ENCODE measurements around the gene ATRIP.

The ATRIP gene

GRCh38 chr3:48467473-48468267 lies 21.1 kb downstream of the ATRIP start:
- TF ChIP-seq, protein P1, sequence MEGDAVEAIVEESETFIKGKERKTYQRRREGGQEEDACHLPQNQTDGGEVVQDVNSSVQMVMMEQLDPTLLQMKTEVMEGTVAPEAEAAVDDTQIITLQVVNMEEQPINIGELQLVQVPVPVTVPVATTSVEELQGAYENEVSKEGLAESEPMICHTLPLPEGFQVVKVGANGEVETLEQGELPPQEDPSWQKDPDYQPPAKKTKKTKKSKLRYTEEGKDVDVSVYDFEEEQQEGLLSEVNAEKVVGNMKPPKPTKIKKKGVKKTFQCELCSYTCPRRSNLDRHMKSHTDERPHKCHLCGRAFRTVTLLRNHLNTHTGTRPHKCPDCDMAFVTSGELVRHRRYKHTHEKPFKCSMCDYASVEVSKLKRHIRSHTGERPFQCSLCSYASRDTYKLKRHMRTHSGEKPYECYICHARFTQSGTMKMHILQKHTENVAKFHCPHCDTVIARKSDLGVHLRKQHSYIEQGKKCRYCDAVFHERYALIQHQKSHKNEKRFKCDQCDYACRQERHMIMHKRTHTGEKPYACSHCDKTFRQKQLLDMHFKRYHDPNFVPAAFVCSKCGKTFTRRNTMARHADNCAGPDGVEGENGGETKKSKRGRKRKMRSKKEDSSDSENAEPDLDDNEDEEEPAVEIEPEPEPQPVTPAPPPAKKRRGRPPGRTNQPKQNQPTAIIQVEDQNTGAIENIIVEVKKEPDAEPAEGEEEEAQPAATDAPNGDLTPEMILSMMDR (IDR thresholded peaks at IDR 0.05): no peak
- no peak for TF ChIP-seq ZFX (IDR thresholded peaks at IDR 0.05; ENCODE audit: borderline replicate concordance)
- peak overlapping the region; percentile 99 for H3K27ac ChIP-seq

DNA sequence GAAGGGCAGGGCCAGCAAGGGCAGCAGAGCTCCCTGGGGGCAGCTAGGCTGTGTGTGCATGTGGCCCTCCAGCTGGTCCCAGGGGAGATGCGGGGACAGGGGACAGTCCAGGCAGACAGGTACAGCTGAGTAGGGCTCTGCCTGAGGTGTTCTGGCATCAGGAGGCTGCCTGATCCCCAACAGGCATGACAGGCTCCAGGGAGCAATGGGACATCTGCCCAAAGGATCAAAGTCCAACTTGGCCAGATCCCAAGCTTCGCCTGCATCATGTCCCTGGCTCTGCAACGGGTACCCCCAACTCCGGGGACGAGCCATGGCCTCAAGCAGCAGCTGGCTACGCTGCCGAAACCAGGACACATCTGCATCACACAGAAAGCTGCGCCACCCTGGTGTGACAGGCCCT lies 21.8 kb downstream of the ATRIP start:
- H3K27ac ChIP-seq: peak overlapping the region; percentile 99
- TF ChIP-seq, protein P1 (IDR thresholded peaks at IDR 0.05): no peak
- TF ChIP-seq ZFX (IDR thresholded peaks at IDR 0.05; ENCODE audit: borderline replicate concordance): no peak

DNA sequence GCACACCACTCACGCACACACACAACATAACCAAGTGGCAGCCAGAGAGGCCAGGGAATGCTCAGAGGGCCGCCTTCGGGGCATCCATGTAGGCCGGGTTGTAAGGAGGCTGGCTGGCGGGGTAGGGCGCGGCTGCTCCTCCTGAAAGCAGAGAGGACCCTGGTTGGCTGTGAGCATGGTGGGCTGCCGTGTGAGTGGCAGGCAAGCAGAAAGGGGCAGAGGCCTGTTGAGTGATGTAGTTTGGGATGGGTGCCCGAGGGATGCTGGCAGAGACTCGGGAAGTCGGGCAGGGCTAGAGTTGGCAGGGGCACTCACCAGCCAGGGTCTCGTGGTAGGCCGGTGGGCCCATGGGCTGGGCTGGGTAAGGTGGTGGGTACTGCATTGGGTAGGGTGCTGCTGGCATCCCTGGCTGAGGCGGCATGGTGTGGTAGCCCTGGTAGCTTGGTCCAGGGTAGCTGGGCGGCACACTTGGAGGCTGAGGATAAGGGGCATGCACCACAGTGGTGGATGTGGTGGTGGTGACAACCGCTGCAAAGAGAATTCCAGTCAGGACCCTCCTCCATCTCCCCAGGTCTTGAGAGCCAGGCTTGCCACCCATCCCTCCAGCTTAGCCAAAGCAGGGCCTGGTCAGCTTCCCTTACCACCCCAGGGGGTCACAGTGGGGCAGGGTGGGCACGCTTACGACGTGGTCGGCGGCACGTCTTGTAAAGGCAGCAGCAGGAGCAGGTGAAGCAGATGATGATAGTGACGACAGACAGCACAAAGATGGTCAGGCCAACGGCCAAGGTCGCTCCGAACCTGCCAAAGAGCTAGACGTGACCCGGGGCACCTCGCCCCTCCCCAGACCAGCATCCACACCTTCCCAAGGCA lies 22.7 kb downstream of the ATRIP start:
- TF ChIP-seq, protein P1 (IDR thresholded peaks at IDR 0.05): no peak
- no peak for TF ChIP-seq ZFX (IDR thresholded peaks at IDR 0.05; ENCODE audit: borderline replicate concordance)
- peak overlapping the region; percentile 99 for H3K27ac ChIP-seq

DNA sequence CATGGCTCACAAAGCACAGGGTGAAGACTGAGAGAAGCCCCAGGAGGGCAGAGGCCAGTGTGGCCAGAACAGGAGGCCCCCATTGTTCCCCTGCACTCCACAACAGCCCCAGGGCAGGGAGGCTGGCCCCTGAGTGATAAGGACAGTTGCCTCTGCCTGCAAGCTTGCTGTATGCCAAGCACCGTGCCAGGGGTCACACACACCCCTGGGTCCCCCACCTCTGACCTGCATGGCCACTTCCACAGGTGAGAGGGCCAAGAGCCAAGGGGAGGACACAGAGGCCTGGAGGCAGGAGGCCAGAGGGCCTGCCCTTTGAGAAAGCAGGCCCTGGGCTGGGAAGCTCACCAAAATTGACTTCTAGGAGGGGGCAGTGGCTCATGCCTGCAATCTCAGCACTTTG lies 23.7 kb downstream of the ATRIP start:
- TF ChIP-seq, protein P1 (IDR thresholded peaks at IDR 0.05): no peak
- TF ChIP-seq ZFX (IDR thresholded peaks at IDR 0.05; ENCODE audit: borderline replicate concordance): no peak
- peak overlapping the region; percentile 42 for H3K27ac ChIP-seq

DNA sequence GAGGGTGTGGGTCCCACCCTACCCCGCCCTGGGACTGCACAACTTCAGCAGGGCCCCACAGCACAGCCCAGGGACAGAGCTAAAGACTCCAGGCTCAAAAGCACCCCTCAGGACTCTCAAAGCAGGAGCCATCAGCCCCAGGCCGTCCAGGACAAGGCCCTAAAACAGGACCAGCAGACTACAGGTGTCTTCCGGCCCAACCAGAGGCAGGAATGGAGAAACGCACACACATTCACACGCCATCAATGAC lies 26.1 kb downstream of the ATRIP start:
- no peak for TF ChIP-seq ZFX (IDR thresholded peaks at IDR 0.05; ENCODE audit: borderline replicate concordance)
- TF ChIP-seq, protein P1 (IDR thresholded peaks at IDR 0.05): no peak
- H3K27ac ChIP-seq: peak overlapping the region; percentile 89

DNA sequence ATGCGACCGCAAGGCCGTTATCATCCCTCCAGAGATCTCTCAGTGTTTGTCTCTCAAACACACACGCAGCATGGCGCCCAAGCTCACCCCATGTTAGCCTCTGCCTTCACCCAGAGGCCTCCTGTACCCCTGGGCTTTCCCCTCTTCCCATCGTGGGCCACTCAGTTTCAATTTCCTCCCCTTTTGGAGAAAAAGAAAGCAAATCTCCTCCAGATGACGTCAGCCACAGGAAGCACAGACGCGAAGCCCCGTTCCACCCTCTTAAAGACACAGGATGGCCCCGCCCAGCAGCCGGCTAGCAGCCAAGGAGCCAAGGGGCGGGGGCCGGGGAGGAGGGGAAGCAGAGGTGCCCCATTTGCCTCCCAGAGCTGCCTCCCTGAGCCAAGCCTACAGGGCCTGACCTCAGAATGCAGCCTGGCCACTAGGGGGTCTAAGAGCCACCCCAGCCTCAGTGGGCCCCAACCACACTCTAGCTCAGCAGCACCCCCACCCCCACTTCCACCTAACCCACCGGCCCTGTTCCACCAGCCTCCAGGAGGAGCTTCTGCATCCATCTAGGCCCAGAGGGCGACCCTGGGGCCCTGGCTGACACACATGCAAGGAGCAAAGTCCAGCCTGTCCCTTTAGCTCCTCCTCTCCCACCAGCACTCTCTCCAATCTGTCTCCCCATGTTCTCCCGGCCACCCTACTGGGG lies 26.5 kb downstream of the ATRIP start:
- TF ChIP-seq, protein P1 (IDR thresholded peaks at IDR 0.05): peak; percentile 44
- TF ChIP-seq ZFX (IDR thresholded peaks at IDR 0.05; ENCODE audit: borderline replicate concordance): no peak
- peak overlapping the region; percentile 89 for H3K27ac ChIP-seq

All from 22Rv1 (cell line).